Kidney epithelial cell (primary cell): ENCODE data around the gene NDRG3. TPM values are rescaled to one million over a fixed set of nuclear protein-coding genes. Genes with fewer than 3 reads are reported as not detected.

Experiments used
- DNase-seq: peaks from one replicate; pipeline ENCODE4 v3.0.0-alpha.2; 2010; ENCODE audit warnings: low read depth
- H3K27me3 ChIP-seq: 2 replicates; pipeline ENCODE4 v1.6.0; 2011; ENCODE audit warnings: low read length; ENCODE audit not compliant: control insufficient read depth, insufficient read depth
- H3K36me3 ChIP-seq: 2 replicates; pipeline ENCODE4 v1.5.1; 2011; ENCODE audit warnings: low read length; ENCODE audit not compliant: control insufficient read depth, insufficient read depth
- H3K4me3 ChIP-seq: 2 replicates; pipeline ENCODE4 v1.5.1; 2011; ENCODE audit warnings: low read depth, mild to moderate bottlenecking, control low read depth, low read length
- total RNA-seq: library from RNA; depleted of rRNA; stranded (reverse); fragments of >200 nt; gene quantifications from 2 replicates; pipeline ENCODE4 v1.2.3, GENCODE V29; 2015
- TF ChIP-seq, protein P1 (sequence below): IDR thresholded peaks from 2 replicates; pipeline ENCODE4 v1.5.1; 2011; ENCODE audit warnings: mild to moderate bottlenecking, moderate library complexity, low read length, control low read depth, inconsistent platforms; ENCODE audit not compliant: insufficient read depth, poor library complexity, severe bottlenecking

Gene NDRG3
- total RNA-seq, 1 donor from 2014 or later, result 20.2 TPM

DNA sequence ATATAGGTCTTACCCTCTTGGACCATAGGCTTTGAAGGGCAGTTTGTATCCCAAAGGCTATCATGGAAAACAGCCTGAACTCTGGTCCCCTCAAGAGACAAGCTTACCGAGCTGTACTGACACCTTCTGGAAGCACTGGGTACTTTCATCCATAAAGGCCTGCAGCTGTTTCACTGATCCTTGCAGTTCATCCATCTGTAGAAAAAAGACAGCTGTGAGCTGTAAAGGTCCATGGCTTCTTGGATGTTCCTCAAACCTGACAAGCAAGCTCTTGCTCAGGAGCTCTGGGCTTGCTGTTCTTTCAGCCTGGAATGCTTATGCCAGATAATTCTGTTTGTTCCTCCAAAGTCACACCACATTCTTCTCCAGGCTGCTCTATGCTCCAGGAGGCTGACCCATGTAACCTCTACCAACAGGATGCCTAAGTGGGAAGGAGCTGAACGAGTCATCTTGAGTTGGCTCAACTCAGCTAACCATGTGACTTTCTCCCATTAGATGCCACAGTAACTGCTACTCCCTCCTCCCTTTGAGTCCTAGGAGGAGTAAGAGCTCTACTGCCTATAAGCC is 8.8 kb upstream of the NDRG3 start:
- no peaks in the 10 kb centered on the region for H3K27me3 ChIP-seq
- peaks cover 1% of the 10 kb centered on the region for H3K36me3 ChIP-seq
- no peak overlapping the region for H3K4me3 ChIP-seq
- TF ChIP-seq, protein P1, sequence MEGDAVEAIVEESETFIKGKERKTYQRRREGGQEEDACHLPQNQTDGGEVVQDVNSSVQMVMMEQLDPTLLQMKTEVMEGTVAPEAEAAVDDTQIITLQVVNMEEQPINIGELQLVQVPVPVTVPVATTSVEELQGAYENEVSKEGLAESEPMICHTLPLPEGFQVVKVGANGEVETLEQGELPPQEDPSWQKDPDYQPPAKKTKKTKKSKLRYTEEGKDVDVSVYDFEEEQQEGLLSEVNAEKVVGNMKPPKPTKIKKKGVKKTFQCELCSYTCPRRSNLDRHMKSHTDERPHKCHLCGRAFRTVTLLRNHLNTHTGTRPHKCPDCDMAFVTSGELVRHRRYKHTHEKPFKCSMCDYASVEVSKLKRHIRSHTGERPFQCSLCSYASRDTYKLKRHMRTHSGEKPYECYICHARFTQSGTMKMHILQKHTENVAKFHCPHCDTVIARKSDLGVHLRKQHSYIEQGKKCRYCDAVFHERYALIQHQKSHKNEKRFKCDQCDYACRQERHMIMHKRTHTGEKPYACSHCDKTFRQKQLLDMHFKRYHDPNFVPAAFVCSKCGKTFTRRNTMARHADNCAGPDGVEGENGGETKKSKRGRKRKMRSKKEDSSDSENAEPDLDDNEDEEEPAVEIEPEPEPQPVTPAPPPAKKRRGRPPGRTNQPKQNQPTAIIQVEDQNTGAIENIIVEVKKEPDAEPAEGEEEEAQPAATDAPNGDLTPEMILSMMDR, result peak; percentile 80
- no peak for DNase-seq

DNA sequence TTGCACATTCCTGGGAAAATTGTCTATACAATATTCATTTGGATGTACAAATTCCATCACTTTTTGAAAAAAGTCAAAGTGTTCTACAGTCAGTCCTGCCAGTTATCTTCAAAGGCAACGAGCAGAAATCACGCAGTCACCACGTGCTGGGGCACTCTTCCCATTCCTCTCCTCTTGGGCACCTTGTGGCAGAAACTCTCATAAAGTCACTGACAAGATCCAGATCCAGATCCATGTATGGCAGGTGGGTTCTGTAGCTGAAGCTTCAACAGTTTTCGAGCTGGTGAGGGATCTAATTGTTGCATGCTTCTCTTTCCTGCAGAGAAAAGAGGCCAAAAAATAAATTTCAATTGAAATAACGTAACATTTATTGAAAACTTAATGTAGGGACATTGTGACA is 6.7 kb upstream of the NDRG3 start:
- H3K36me3 ChIP-seq, result peaks cover under 1% of the 10 kb centered on the region
- TF ChIP-seq, protein P1, result no peak

DNA sequence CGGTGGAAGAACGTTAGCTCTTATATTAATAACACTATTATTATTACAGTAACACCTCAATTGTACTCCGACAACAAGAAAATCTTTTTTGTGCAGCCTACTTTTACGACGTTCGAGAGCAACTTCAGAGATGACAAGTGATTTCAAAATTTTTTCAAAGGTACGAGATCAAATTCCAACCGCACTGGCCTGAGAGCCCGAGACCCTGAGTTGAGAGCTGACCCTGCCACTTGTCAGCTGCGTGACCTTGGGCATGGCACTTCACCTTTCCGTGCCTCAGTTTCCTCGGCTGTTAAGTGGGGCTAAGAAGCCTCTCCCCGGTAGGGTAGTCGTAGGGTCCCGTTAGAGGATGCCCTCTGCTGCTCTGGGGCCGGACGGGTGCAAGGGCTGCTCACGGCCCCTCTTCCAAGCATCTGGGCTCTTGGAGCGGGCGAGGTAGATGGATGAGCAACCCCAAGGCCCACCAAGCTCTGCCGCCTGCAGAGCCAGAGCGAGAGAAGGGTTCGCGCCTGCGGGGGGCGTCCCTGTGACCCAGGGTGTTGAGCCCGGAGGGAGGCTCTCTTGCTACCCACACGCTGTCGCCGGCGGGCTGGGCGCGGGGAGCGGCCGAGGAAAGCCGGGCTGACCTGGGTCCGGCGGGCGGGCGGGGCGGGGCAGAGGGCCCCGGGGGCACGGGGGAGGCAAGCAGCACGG is 510 bp downstream of the NDRG3 start:
- Histone ChIP-seq H3K4me3 (peak overlapping the region; percentile 88), H3K36me3 (no peaks in the 10 kb centered on the region), H3K27me3 (no peaks in the 10 kb centered on the region)
- no peak for DNase-seq
- TF ChIP-seq, protein P1, result no peak

More for the DNA sequence above, 6.7 kb upstream of the NDRG3 start:
- Histone ChIP-seq H3K27me3 (no peaks in the 10 kb centered on the region), H3K4me3 (no peak overlapping the region)
- no peak for DNase-seq

DNA sequence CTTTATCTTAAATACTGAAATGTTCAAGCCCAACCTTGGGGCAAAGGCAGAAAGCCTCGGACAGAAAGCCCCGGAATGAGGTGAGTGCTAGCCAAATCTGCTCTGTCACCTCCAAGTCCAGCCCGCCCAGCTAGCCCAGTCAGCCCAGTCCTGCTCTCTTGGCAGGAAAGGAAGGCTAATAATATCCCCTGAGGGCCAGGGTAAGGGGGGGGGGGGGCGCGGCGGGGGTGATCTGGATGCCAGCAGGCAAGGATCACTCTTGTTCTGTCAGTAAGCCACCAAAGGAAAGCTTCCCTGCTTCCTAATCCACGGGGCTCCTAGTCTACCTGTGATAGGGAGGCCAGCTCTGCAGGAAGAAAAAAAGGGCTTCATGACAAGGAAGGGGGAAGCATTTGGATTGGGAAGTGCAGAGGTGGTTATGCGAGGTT is 1.1 kb downstream of the NDRG3 start:
- H3K27me3 ChIP-seq, result no peaks in the 10 kb centered on the region
- TF ChIP-seq, protein P1, result no peak
- no peak overlapping the region for H3K4me3 ChIP-seq
- no peak for DNase-seq
- no peaks in the 10 kb centered on the region for H3K36me3 ChIP-seq

DNA sequence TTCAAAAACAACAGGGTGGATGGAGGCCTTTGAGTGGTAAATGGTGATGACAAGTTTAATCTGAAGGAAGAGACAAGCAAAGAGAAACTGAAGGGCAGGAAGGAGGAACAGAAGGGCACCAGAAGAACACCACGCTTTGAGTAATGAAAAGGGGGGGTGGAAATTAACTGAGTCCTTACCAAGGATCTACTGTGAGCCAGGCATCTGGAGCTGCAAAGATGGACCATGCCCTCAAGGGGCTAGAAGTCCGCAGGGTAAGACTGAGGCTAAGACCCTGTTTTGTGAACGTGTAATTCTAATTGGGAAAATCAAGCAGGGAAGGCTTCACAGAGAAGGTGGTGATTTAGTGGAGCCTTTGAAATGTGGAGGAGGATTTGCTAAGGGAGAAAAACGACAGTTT is 1.6 kb downstream of the NDRG3 start:
- TF ChIP-seq, protein P1, result no peak
- no peaks in the 10 kb centered on the region for H3K36me3 ChIP-seq
- no peak overlapping the region for H3K4me3 ChIP-seq
- DNase-seq, result no peak
- no peaks in the 10 kb centered on the region for H3K27me3 ChIP-seq
